Stimulated activated CD4-positive, alpha-beta T cell treated with anti-CD3 and anti-CD28 coated beads, TNF-alpha, amount 100 ng/mL, for 1 hour (primary cell): ENCODE results near the gene ERO1A.

Experiments
- DNase-seq, 3 donors: peaks; one replicate each; pipeline ENCODE4 v3.0.0-alpha.2; 2020; ENCODE audit warnings: low read depth in 3 of 3, low spot score in 1 of 3

ERO1A gene

DNA sequence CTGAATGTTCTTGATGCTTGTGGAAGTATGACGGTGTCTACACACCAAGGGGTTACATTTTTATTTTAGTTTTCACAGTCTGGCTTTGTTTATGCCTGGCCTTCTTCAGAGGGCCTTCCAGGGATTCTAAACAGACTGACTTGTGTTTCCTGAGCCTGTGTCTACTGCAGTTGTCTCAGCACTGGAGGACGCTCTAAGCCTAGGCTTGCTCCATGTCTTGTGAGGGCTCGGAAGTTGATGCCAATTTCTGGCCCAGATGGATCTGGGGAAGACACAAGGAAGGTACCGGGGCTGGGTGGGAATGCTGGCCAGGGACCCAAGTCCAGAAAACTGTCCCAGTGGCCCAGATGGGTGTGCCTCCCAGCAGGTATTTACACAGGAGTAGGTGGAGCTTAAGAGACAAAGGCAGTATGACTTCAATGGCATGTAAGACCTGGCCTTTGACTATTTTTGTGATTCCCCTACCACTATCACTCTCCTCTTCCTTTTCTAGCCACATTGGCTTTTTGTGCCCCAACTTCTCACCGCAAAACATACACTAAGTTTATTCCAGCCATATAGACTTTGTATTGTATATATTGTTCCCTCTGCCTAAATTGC, 85.8 kb downstream of the ERO1A start:
- DNase-seq: no peak

DNA sequence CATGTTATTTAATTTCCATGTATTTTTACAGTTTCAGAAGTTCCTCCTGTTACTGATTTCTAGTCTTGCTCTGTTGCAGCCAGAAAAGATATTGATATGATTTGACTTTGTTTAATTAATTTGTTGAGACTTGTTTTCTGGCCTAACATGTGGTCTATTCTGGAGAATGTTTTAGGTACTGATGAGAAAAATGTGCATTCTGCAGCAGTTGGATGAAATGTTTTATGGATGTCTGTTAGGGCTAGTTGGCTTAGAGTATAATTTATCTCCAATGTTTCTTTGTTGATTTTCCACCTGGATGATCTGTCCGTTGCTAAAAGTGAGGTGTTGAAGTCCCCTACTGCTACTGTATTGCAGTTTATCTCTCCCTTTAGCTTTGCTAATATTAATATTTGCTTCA, 88.3 kb downstream of the ERO1A start:
- no peak for DNase-seq

DNA sequence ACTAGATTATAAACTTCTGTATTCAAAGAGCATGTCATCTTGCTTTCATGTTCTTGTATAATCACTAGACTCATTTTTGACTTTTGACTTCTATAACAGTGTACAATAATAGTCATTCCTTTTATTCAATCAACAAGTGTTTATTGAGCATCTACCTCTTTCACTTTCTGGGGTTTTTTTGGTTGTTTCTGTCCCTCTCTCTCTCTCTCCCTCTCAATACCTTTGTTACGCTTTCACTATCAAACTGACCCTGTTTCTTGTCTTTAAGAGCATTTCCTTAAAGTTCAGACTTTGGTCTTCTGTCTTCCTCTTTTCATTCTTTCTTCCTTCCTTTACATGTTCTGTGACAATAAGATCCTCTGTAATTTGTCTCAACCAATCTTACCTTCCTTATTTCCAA, 93.2 kb downstream of the ERO1A start:
- no peak for DNase-seq

DNA sequence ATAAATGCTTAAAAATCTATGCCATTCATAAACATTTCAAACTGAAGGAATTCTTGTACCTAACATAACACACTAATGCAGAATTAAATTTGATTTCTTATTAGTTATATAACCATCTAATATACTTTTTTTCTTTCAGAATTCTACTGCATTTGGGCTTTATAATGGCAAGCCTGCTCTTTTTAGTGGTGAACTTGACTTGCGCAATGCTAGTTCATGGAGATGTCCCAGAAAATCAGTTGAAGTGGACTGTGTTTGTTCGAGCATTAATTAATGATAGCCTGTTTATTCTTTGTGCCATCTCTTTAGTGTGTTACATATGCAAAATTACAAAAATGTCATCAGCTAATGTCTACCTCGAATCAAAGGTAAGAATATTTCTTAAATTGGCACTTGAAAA, 95.4 kb downstream of the ERO1A start:
- DNase-seq: no peak

DNA sequence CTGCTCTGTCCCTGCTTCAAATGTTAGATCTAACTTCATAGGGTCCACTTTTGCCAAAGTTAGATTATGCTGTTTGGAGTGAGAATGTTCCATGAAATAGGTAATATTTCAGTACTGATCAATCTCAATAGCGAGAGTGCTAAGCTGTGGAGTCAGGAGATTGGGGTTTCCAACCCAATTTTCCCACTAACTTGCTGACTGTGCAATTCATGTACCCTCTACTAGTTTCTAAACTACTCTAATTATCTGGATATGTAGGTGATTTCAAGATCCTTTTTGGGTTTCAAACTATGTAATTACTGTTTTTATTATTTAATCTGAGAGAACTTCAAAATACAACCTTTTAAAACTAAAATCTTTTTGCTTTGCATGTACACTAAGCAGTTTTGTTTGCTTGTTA, 96.8 kb downstream of the ERO1A start:
- DNase-seq: no peak

DNA sequence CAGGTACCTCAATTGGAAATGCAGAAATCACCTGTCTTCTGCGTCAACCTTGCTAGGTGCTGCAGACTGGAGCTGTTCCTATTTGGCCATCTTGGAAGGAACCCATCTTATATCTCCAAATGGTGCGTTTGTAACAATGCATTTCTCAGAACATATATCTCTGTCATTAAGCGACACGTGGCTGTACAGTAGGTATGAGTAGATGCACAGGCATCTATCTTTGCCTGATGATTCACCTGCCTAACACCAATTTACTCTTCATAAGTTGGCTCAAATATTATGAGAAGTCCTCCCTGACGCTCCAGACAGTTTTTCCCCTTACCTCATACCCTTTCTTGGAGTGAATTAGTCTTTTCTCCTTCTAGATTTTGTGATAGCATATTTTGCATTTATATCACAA, 98.5 kb downstream of the ERO1A start:
- no peak for DNase-seq

DNA sequence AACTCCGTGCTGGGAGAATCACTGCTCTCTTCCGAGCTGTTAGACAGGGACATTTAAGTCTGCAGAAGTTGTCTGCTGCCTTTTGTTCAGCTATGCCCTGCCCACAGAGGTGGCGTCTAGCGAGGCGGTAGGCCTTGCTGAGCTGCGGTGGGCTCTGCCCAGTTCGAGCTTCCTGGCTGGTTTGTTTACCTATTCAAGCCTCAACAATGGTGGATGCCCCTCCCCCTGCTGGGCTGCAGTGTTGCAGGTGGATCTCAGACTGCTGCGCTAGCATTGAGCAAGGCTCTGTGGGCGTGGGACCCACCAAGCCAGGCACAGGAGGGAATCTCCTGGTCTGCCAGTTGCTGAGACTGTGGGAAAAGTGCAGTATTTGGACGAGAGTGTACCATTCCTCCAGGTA, 99.0 kb downstream of the ERO1A start:
- DNase-seq: no peak

DNA sequence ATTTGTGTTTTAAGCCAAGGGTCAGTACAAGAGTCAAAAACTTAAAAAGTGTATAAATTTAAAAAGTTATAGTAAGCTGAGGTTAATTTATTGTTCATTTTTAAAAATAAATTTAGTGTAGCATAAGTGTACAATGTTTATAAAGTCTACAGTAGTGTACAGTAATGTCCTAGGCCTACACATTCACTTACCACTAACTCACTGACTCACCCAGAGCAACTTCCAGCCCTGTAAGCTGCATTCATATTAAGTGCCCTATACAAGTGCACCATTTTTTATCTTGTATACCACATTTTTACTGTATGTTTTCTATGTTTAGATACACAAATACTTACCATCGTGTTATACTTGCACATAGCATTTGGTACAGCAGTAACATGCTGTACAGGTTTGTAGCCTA, 105.0 kb downstream of the ERO1A start:
- no peak for DNase-seq
